ENCODE measurements around the gene PPM1H.
"Not testable (repeated sequence)": the region's sequence is repeated elsewhere in the genome, so short reads cannot be mapped to it uniquely, and the experiment has no call there.

The PPM1H gene

DNA sequence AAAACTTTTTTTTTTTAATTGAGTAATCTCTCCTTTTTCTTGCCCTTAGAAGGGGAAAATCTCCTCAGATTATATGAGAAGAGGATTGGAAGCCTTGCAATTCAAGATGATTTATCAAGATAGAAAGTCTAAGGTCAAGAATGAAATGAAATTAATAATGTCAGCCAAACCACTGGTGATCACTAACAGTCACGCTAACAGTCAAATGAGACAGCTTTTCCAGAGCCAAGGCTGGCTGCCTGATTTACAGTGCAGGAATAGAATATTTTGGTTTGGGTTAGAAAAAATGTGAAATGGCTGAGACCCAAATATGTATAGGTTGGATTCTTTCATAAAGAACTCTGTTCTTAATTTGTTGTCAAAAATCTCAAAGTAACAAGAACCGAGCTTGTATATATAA, 204.3 kb downstream of the PPM1H start:
- Histone ChIP-seq H3K18ac (ENCODE audit: low read length) (no peak overlapping the region), H2BK120ac (ENCODE audit: low read depth, low read length) (no peak overlapping the region), H3K4me1 (ENCODE audit: control insufficient read depth, low read depth, low read length) (peaks cover 13% of the 10 kb centered on the region), H2AK5ac (ENCODE audit: low read length) (no peak overlapping the region), H3K4ac (ENCODE audit: low read depth, low read length) (peak overlapping the region; percentile 88), H3K9ac (ENCODE audit: low read length) (no peak overlapping the region), H4K8ac (ENCODE audit: low read depth, low read length) (no peak overlapping the region), H3K27ac (ENCODE audit: low read depth, low read length) (no peak overlapping the region), H3K27me3 (ENCODE audit: insufficient read depth, low read length, poor library complexity) (no peaks in the 10 kb centered on the region), H2BK15ac (replicated peaks; ENCODE audit: low read depth) (no peak overlapping the region), H3K79me2 (ENCODE audit: control insufficient read depth, insufficient read depth, low read length) (peaks cover 2% of the 10 kb centered on the region), H3K4me2 (ENCODE audit: low read length) (no peak overlapping the region), H3K4me3 (ENCODE audit: low read length) (no peak overlapping the region), H2BK5ac (ENCODE audit: low read length) (peak overlapping the region; percentile 12), H3K56ac (ENCODE audit: low read length) (peak overlapping the region; percentile 26), H3K23ac (ENCODE audit: low read length) (no peak overlapping the region), H3K36me3 (ENCODE audit: control insufficient read depth, insufficient read depth, low read length) (no peaks in the 10 kb centered on the region), H3K79me1 (ENCODE audit: low read length) (peaks cover 3% of the 10 kb centered on the region), H4K5ac (ENCODE audit: low read length) (no peak overlapping the region)
- no peak for DNase-seq
- no CpG with 5 or more reads among the region's 2 CpGs for WGBS (ENCODE audit: extremely low coverage, insufficient coverage, low lambda C conversion rate)

DNA sequence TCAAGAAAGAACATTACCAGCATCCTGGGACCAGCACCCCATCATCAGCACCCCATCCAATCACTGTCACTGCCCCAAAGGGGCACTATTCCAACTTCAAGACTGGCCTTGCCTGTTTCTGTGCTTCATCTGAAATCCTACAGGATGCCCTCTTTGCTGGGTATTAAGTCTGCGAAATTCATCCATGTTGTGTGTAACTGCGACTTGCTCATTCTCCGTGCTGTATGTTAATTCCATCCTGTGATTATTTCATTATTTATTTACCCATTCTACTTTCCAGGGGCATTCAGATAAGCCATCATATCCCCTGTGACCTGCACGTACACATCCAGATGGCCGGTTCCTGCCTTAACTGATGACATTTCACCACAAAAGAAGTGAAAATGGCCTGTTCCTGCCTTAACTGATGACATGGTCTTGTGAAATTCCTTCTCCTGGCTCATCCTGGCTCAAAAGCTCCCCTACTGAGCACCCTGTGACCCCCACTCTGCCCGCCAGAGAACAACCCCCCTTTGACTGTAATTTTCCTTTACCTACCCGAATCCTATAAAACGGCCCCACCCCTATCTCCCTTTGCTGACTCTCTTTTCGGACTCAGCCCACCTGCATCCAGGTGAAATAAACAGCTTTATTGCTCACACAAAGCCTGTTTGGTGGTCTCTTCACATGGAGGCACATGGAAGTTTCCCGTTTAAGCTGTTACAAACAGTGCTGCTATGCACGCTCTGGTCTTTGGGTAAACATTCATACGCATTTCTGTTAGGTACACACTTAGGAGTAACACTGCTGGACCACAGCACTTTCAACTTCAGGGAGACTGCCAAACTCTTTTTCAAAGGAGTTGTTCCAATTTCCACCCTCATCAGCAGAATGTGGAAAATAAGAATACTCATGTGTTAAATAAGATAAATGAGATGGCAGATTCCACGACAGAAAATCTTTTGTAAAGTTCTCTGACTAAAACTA, 205.1 kb downstream of the PPM1H start:
- H2BK120ac ChIP-seq (ENCODE audit: low read depth, low read length) = peak overlapping the region; percentile 78
- not testable (repeated sequence) for H3K79me2 ChIP-seq (ENCODE audit: control insufficient read depth, insufficient read depth, low read length); H2BK15ac ChIP-seq (replicated peaks; ENCODE audit: low read depth); H3K4me2 ChIP-seq (ENCODE audit: low read length); H3K27me3 ChIP-seq (ENCODE audit: insufficient read depth, low read length, poor library complexity); H3K4me3 ChIP-seq (ENCODE audit: low read length); H3K79me1 ChIP-seq (ENCODE audit: low read length); DNase-seq; H3K23ac ChIP-seq (ENCODE audit: low read length); H3K36me3 ChIP-seq (ENCODE audit: control insufficient read depth, insufficient read depth, low read length)
- peak overlapping the region; percentile 88 for H3K27ac ChIP-seq (ENCODE audit: low read depth, low read length)
- peak overlapping the region; percentile 96 for H3K4ac ChIP-seq (ENCODE audit: low read depth, low read length)
- H3K9ac ChIP-seq (ENCODE audit: low read length) = peak overlapping the region; percentile 59
- H3K56ac ChIP-seq (ENCODE audit: low read length) = peak overlapping the region; percentile 86
- H3K4me1 ChIP-seq (ENCODE audit: control insufficient read depth, low read depth, low read length) = peaks cover 15% of the 10 kb centered on the region
- no CpG with 5 or more reads among the region's 13 CpGs for WGBS (ENCODE audit: extremely low coverage, insufficient coverage, low lambda C conversion rate)
- H3K18ac ChIP-seq (ENCODE audit: low read length) = peak overlapping the region; percentile 93
- peak overlapping the region; percentile 99 for H2AK5ac ChIP-seq (ENCODE audit: low read length)
- H4K5ac ChIP-seq (ENCODE audit: low read length) = peak overlapping the region; percentile 22
- H2BK5ac ChIP-seq (ENCODE audit: low read length) = peak overlapping the region; percentile 97
- H4K8ac ChIP-seq (ENCODE audit: low read depth, low read length) = peak overlapping the region; percentile 17

DNA sequence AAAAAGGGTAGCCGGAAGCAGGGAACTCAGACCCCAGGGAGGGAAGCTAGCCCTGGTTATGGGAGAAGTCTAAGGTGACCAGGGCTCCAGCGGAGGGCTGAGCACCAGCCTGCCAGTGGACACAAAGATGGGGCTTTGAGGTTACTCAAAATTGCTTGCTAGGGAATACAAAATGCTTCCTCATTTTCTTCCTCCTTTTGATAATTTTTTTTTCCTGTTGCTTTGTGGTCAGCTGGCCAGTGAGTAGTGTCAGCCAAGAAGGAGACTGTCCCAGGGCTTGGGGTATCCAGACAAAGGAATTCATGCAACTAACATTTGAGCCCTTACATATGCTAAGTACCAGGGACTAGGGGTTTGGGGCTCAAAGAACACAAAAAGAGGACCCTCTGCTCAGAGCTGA, 206.2 kb downstream of the PPM1H start:
- Histone ChIP-seq H3K4ac (ENCODE audit: low read depth, low read length) (peak overlapping the region; percentile 96), H3K4me2 (ENCODE audit: low read length) (no peak overlapping the region), H4K8ac (ENCODE audit: low read depth, low read length) (no peak overlapping the region), H2BK5ac (ENCODE audit: low read length) (peak overlapping the region; percentile 94), H2BK120ac (ENCODE audit: low read depth, low read length) (peak overlapping the region; percentile 78), H3K56ac (ENCODE audit: low read length) (peak overlapping the region; percentile 81), H3K23ac (ENCODE audit: low read length) (peak overlapping the region; percentile 95), H2BK15ac (replicated peaks; ENCODE audit: low read depth) (no peak overlapping the region), H3K18ac (ENCODE audit: low read length) (peak overlapping the region; percentile 62), H3K79me2 (ENCODE audit: control insufficient read depth, insufficient read depth, low read length) (peaks cover 2% of the 10 kb centered on the region), H3K27me3 (ENCODE audit: insufficient read depth, low read length, poor library complexity) (no peaks in the 10 kb centered on the region), H2AK5ac (ENCODE audit: low read length) (peak overlapping the region; percentile 99), H4K5ac (ENCODE audit: low read length) (peak overlapping the region; percentile 50), H3K4me3 (ENCODE audit: low read length) (no peak overlapping the region), H3K4me1 (ENCODE audit: control insufficient read depth, low read depth, low read length) (peaks cover 18% of the 10 kb centered on the region), H3K79me1 (ENCODE audit: low read length) (peaks cover 3% of the 10 kb centered on the region), H3K9ac (ENCODE audit: low read length) (peak overlapping the region; percentile 16), H3K36me3 (ENCODE audit: control insufficient read depth, insufficient read depth, low read length) (no peaks in the 10 kb centered on the region), H3K27ac (ENCODE audit: low read depth, low read length) (peak overlapping the region; percentile 30)
- no CpG with 5 or more reads among the region's 2 CpGs for WGBS (ENCODE audit: extremely low coverage, insufficient coverage, low lambda C conversion rate)
- DNase-seq = no peak

GRCh38 chr12:62726471-62726980, 208.4 kb downstream of the PPM1H start:
- Histone ChIP-seq H3K4me2 (ENCODE audit: low read length) (no peak overlapping the region), H2BK120ac (ENCODE audit: low read depth, low read length) (peak overlapping the region; percentile 68), H3K23ac (ENCODE audit: low read length) (no peak overlapping the region), H3K9ac (ENCODE audit: low read length) (no peak overlapping the region), H2BK5ac (ENCODE audit: low read length) (peak overlapping the region; percentile 51), H3K4me1 (ENCODE audit: control insufficient read depth, low read depth, low read length) (peaks cover 18% of the 10 kb centered on the region), H3K56ac (ENCODE audit: low read length) (peak overlapping the region; percentile 28), H2AK5ac (ENCODE audit: low read length) (no peak overlapping the region), H4K5ac (ENCODE audit: low read length) (no peak overlapping the region), H3K79me2 (ENCODE audit: control insufficient read depth, insufficient read depth, low read length) (peaks cover 2% of the 10 kb centered on the region), H3K4me3 (ENCODE audit: low read length) (no peak overlapping the region), H2BK15ac (replicated peaks; ENCODE audit: low read depth) (no peak overlapping the region), H4K8ac (ENCODE audit: low read depth, low read length) (no peak overlapping the region), H3K79me1 (ENCODE audit: low read length) (peaks cover 3% of the 10 kb centered on the region), H3K27ac (ENCODE audit: low read depth, low read length) (no peak overlapping the region), H3K36me3 (ENCODE audit: control insufficient read depth, insufficient read depth, low read length) (no peaks in the 10 kb centered on the region), H3K18ac (ENCODE audit: low read length) (peak overlapping the region; percentile 95), H3K4ac (ENCODE audit: low read depth, low read length) (peak overlapping the region; percentile 99), H3K27me3 (ENCODE audit: insufficient read depth, low read length, poor library complexity) (no peaks in the 10 kb centered on the region)
- no CpG with 5 or more reads among the region's 6 CpGs for WGBS (ENCODE audit: extremely low coverage, insufficient coverage, low lambda C conversion rate)
- no peak for DNase-seq

GRCh38 chr12:62725781-62726180, 209.2 kb downstream of the PPM1H start:
- no peaks in the 10 kb centered on the region for H3K36me3 ChIP-seq (ENCODE audit: control insufficient read depth, insufficient read depth, low read length)
- H3K79me2 ChIP-seq (ENCODE audit: control insufficient read depth, insufficient read depth, low read length) = peaks cover 2% of the 10 kb centered on the region
- H3K9ac ChIP-seq (ENCODE audit: low read length) = no peak overlapping the region
- no peak overlapping the region for H2BK5ac ChIP-seq (ENCODE audit: low read length)
- no peak overlapping the region for H3K4me3 ChIP-seq (ENCODE audit: low read length)
- no peak overlapping the region for H2AK5ac ChIP-seq (ENCODE audit: low read length)
- DNase-seq = no peak
- H2BK120ac ChIP-seq (ENCODE audit: low read depth, low read length) = no peak overlapping the region
- H3K56ac ChIP-seq (ENCODE audit: low read length) = no peak overlapping the region
- H3K18ac ChIP-seq (ENCODE audit: low read length) = no peak overlapping the region
- no peak overlapping the region for H3K4me2 ChIP-seq (ENCODE audit: low read length)
- WGBS (ENCODE audit: extremely low coverage, insufficient coverage, low lambda C conversion rate) = no CpG with 5 or more reads among the region's 1 CpG
- no peaks in the 10 kb centered on the region for H3K27me3 ChIP-seq (ENCODE audit: insufficient read depth, low read length, poor library complexity)
- no peak overlapping the region for H4K8ac ChIP-seq (ENCODE audit: low read depth, low read length)
- no peak overlapping the region for H3K23ac ChIP-seq (ENCODE audit: low read length)
- H3K4ac ChIP-seq (ENCODE audit: low read depth, low read length) = no peak overlapping the region
- peaks cover 19% of the 10 kb centered on the region for H3K4me1 ChIP-seq (ENCODE audit: control insufficient read depth, low read depth, low read length)
- H2BK15ac ChIP-seq (replicated peaks; ENCODE audit: low read depth) = peak overlapping the region; percentile 99
- H3K79me1 ChIP-seq (ENCODE audit: low read length) = peaks cover 3% of the 10 kb centered on the region
- no peak overlapping the region for H4K5ac ChIP-seq (ENCODE audit: low read length)
- peak overlapping the region; percentile 46 for H3K27ac ChIP-seq (ENCODE audit: low read depth, low read length)
